Skeletal muscle satellite cell (primary cell): Measurements from ENCODE around the gene AIPL1.

Experiments
- H3K27me3 ChIP-seq: 2 replicates; pipeline ENCODE4 v1.7.0; 2013; ENCODE audit warnings: low read length; ENCODE audit not compliant: control insufficient read depth, insufficient read depth
- H3K36me3 ChIP-seq: 2 replicates; pipeline ENCODE4 v1.7.0; 2013; ENCODE audit warnings: mild to moderate bottlenecking, control low read depth, low read length; ENCODE audit not compliant: insufficient read depth
- H3K4me1 ChIP-seq: 2 replicates; pipeline ENCODE4 v1.7.0; 2013; ENCODE audit warnings: low read length; ENCODE audit not compliant: control insufficient read depth, insufficient read depth
- H3K4me2 ChIP-seq: 2 replicates; pipeline ENCODE4 v1.7.0; 2013; ENCODE audit warnings: mild to moderate bottlenecking, low read length
- H3K4me3 ChIP-seq: 2 replicates; pipeline ENCODE4 v1.7.0; 2013; ENCODE audit warnings: low read length
- H3K9ac ChIP-seq: 2 replicates; pipeline ENCODE4 v1.7.0; 2013; ENCODE audit warnings: mild to moderate bottlenecking, low read depth, low read length, moderate library complexity
- H3K9me3 ChIP-seq: replicated peaks from 2 replicates; pipeline ENCODE4 v1.7.0; 2013; ENCODE audit warnings: mild to moderate bottlenecking, control low read depth, low read length

AIPL1 gene

DNA sequence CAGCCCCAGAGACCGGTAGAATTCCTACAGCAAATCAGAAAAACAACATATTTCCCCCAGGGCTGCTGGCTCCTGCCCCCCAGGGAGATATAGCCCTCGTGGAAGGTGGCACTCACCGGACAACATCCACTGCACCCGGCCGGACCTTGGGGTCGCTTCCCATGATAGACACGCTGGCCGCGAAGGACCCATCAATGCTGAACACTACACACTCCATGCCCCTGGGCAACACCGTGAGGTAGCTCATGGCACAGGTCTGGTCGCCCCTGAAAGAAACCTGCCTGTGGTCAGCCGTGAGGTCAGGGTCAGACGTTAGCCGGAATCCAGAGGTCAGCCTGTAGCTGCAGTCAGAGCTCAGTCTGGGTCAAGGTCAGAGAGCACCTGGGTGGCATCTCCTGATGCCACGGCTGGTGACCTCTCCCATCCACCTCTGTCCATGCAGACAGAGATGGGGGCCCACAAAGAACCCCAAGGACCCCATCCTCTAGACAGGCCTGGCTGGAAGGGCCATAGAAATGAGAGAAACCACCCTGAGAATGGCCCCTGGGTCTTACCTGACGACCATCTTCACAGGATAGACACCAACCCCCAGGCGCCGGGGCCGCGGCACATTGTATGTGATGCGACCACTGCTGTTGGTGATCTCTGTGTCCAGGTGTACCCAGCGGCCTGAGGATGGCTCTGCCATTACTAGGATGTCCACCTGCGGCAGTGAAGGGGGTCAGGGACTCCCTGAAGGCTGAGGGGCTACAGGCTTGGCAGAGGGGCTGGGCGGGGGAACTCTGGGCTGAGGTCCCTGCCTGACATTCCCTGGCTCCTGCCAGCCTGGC is 28.9 kb upstream of the AIPL1 start:
- Histone ChIP-seq H3K4me2 (no peak overlapping the region), H3K27me3 (no peaks in the 10 kb centered on the region)

GRCh38 chr17:6462692-6463091 is 27.8 kb upstream of the AIPL1 start:
- Histone ChIP-seq H3K4me3 (no peak overlapping the region), H3K36me3 (no peaks in the 10 kb centered on the region), H3K4me1 (no peaks in the 10 kb centered on the region), H3K4me2 (no peak overlapping the region), H3K9me3 (no peaks in the 10 kb centered on the region), H3K27me3 (no peaks in the 10 kb centered on the region), H3K9ac (no peak overlapping the region)

More for the DNA sequence above, 28.9 kb upstream of the AIPL1 start:
- no peaks in the 10 kb centered on the region for H3K36me3 ChIP-seq
- H3K4me3 ChIP-seq = no peak overlapping the region
- H3K9me3 ChIP-seq = no peaks in the 10 kb centered on the region
- no peak overlapping the region for H3K9ac ChIP-seq
- H3K4me1 ChIP-seq = no peaks in the 10 kb centered on the region

DNA sequence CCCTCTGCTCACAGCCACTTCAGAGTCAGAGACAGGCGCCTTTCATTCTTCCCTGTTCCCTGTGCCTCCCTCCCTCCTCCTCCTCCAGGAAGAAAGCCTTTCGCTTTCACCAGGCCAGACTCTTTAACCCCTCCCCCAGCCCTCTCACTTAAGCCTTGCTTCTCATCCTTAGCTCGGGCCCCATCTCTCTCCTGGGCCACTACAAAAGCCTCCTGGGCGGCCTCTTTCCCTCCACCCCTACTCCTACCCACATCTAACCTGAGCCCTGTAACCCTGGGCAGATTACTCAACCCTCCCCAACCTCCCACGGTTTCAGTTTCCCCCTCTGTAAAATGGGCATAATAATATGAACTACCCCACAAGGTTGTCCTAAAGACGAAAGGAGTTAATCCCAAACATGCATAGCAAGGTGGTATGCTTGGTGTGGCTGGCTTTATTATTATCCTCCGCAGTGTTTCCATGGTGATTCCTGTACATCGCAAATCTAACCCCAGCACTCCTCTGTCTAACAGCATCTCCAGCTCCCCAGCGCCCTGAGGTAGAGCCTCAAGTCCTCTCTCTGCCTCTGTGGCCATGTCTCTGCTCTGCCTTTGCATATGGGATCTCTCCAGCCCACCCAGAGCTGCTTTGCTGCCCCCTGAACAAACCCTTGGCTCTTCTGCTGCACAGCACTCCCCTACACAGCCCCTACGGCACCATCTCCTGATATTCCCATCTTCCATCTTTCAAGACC is 27.0 kb upstream of the AIPL1 start:
- Histone ChIP-seq H3K9me3 (no peaks in the 10 kb centered on the region), H3K27me3 (no peaks in the 10 kb centered on the region), H3K4me2 (no peak overlapping the region)

DNA sequence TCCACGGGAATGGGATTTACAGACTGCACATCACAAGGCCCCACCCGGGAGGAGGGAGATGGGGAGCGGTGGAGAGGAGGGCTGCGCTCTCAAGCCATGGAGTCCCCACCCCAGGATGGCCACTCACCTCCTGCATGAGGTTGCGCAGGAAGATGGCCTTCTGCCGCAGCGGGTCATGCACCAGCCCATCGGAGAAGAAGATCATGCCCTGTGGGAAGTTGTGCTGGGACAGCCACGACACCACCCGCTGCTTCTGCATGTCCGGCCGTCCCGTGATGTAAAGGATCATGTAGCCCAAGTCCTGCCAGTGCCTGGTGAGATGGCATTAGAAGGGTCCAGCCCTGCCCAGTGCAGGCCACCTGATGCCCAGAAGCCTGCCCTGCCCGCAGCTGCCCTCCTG is 26.3 kb upstream of the AIPL1 start:
- Histone ChIP-seq H3K27me3 (no peaks in the 10 kb centered on the region), H3K4me1 (peaks cover 8% of the 10 kb centered on the region), H3K9ac (no peak overlapping the region), H3K36me3 (no peaks in the 10 kb centered on the region), H3K4me3 (no peak overlapping the region), H3K4me2 (no peak overlapping the region), H3K9me3 (no peaks in the 10 kb centered on the region)

More for the DNA sequence above, 27.0 kb upstream of the AIPL1 start:
- Histone ChIP-seq H3K4me3 (no peak overlapping the region), H3K9ac (no peak overlapping the region), H3K4me1 (peaks cover 4% of the 10 kb centered on the region), H3K36me3 (no peaks in the 10 kb centered on the region)

DNA sequence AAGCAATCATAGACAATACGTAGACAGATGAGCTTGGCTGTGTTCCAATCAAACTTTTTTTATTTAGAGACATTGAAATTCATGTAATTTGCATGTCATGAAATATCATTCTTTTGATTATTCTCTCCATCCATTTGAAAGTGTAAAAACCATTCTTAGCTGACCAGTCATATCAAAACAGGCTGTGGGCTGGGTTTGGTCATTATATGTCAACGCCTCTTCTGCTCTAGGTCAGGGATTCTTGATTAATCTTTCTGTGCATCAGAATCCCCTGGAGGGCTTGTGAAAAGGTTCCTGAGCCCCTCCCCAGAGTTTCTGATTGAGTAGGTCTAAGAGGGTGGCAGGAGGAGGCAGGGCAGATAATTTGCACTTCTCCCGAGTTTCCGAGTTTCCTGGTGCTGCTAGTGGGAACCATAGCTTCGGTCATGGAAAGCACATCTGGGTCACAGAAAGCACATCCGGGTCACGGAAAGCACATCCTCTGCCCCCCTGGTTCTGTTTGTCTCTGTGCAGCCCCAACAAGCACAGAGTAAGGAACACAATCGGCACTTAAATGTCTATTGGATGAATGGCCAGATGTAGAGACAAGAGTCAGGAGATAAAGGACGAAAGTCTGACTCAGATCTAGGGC is 25.7 kb upstream of the AIPL1 start:
- Histone ChIP-seq H3K36me3 (no peaks in the 10 kb centered on the region), H3K4me3 (no peak overlapping the region), H3K27me3 (no peaks in the 10 kb centered on the region), H3K9ac (no peak overlapping the region), H3K4me2 (no peak overlapping the region), H3K4me1 (peaks cover 8% of the 10 kb centered on the region), H3K9me3 (no peaks in the 10 kb centered on the region)

- H3K27me3 ChIP-seq = no peaks in the 10 kb centered on the region
- no peaks in the 10 kb centered on the region for H3K9me3 ChIP-seq
- peaks cover 8% of the 10 kb centered on the region for H3K4me1 ChIP-seq
- H3K4me3 ChIP-seq = no peak overlapping the region
- no peaks in the 10 kb centered on the region for H3K36me3 ChIP-seq
- no peak overlapping the region for H3K4me2 ChIP-seq
- H3K9ac ChIP-seq = no peak overlapping the region
Measured at GRCh38 chr17:6458460-6458950, 23.6 kb upstream of the AIPL1 start.

DNA sequence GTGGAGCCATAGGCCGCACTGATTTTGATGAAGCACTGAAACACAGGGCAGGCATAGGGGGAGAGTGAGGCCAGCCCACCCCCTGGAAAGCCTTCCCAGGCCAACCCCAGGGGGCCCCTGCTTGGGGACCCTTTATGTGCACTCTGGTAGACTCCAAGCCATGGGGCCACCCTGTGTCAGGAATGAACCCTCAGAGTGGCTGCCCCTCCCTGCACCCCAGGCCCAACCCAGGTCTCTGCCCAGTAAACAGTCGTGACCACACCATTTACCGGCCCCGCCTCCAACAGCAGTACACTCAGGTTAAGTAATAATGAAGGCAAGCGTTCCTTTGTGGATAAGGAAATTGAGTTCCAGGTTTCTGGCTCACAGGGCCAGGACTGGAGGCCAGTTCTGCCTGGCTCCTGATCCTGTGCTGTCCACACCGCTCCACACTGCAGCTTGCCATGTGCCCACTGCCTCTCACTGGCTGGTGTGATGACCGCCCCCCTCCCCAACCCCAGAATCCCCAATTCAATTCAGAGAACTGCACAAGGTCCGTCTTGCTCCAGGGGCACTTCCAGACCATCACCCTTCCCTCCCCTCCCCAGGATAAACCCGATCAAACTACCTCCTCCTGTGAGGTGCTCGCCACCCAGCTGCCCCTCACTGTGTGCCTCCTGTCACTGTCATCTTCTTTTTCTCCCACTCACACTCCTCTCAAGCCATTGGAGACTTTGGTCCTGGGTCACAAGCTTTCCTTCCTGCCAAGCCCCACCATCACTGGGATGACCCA is 23.0 kb upstream of the AIPL1 start:
- Histone ChIP-seq H3K27me3 (no peaks in the 10 kb centered on the region), H3K36me3 (no peaks in the 10 kb centered on the region), H3K4me3 (no peak overlapping the region), H3K9ac (no peak overlapping the region), H3K4me2 (no peak overlapping the region), H3K4me1 (peaks cover 8% of the 10 kb centered on the region), H3K9me3 (no peaks in the 10 kb centered on the region)

GRCh38 chr17:6456914-6457687 is 22.2 kb upstream of the AIPL1 start:
- no peaks in the 10 kb centered on the region for H3K27me3 ChIP-seq
- H3K9me3 ChIP-seq = no peaks in the 10 kb centered on the region
- no peaks in the 10 kb centered on the region for H3K36me3 ChIP-seq
- peak overlapping the region; percentile 35 for H3K4me2 ChIP-seq
- H3K4me1 ChIP-seq = peaks cover 8% of the 10 kb centered on the region
- no peak overlapping the region for H3K4me3 ChIP-seq
- no peak overlapping the region for H3K9ac ChIP-seq

DNA sequence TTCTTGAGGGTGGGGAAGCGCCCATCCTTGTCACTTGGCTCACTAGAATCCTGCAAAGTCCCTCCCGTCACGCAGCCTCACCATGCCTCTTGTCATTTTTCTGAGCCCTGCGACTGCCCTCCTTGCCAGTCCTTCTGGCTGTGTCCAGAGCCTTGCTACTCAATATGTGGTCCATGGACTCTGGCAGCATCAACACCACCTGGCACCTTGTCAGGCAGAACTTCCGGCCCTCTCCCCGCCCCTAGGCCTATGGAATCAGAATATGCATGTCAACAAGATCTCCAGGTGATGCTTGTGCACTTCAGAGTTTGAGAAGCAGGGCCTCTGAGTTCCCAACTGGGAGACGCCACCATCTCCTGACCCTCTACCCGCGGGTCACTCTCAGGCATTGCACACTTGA is 21.4 kb upstream of the AIPL1 start:
- no peak overlapping the region for H3K4me3 ChIP-seq
- no peaks in the 10 kb centered on the region for H3K36me3 ChIP-seq
- no peaks in the 10 kb centered on the region for H3K9me3 ChIP-seq
- peaks cover 8% of the 10 kb centered on the region for H3K4me1 ChIP-seq
- no peak overlapping the region for H3K9ac ChIP-seq
- H3K4me2 ChIP-seq = no peak overlapping the region
- H3K27me3 ChIP-seq = no peaks in the 10 kb centered on the region

GRCh38 chr17:6455321-6455705 is 20.4 kb upstream of the AIPL1 start:
- H3K9me3 ChIP-seq = no peaks in the 10 kb centered on the region
- H3K9ac ChIP-seq = no peak overlapping the region
- H3K27me3 ChIP-seq = no peaks in the 10 kb centered on the region
- no peaks in the 10 kb centered on the region for H3K36me3 ChIP-seq
- no peak overlapping the region for H3K4me2 ChIP-seq
- no peak overlapping the region for H3K4me3 ChIP-seq
- H3K4me1 ChIP-seq = peaks cover 8% of the 10 kb centered on the region
